Airway epithelial cell (primary cell): ENCODE measurements around the gene PCDHGA10. TPM values are rescaled to one million over a fixed set of nuclear protein-coding genes. Genes with fewer than 3 reads are reported as not detected.

Experiments used
- total RNA-seq: library from RNA; depleted of rRNA; stranded (reverse); fragments of >200 nt; gene quantifications from 2 replicates; pipeline ENCODE4 v1.2.3, GENCODE V29; 2015

The PCDHGA10 gene
- 4.7 and 6.2 TPM in 2 replicates for total RNA-seq

GRCh38 chr5:141412854-141413539, at the start of gene PCDHGA10:
Gene PCDHGA10, plus strand, starts transcription at chr5:141412987. Its CDS starts 189 bp downstream, at chr5:141413176.

GRCh38 chr5:141363952-141364660, 48.7 kb upstream of the PCDHGA10 start, which contains the start of gene PCDHGA5:
Gene PCDHGA5, plus strand, starts transcription at chr5:141364162. Its CDS starts 169 bp downstream, at chr5:141364331.

GRCh38 chr5:141369994-141370848, 42.6 kb upstream of the PCDHGA10 start, which contains the start of gene PCDHGB3:
Gene PCDHGB3, plus strand, starts transcription at chr5:141370242. Its CDS starts 153 bp downstream, at chr5:141370395.

GRCh38 chr5:141373673-141374317, 39.0 kb upstream of the PCDHGA10 start, which contains the start of gene PCDHGA6:
Gene PCDHGA6, plus strand, starts transcription at chr5:141373891. Its CDS starts 193 bp downstream, at chr5:141374084.

DNA sequence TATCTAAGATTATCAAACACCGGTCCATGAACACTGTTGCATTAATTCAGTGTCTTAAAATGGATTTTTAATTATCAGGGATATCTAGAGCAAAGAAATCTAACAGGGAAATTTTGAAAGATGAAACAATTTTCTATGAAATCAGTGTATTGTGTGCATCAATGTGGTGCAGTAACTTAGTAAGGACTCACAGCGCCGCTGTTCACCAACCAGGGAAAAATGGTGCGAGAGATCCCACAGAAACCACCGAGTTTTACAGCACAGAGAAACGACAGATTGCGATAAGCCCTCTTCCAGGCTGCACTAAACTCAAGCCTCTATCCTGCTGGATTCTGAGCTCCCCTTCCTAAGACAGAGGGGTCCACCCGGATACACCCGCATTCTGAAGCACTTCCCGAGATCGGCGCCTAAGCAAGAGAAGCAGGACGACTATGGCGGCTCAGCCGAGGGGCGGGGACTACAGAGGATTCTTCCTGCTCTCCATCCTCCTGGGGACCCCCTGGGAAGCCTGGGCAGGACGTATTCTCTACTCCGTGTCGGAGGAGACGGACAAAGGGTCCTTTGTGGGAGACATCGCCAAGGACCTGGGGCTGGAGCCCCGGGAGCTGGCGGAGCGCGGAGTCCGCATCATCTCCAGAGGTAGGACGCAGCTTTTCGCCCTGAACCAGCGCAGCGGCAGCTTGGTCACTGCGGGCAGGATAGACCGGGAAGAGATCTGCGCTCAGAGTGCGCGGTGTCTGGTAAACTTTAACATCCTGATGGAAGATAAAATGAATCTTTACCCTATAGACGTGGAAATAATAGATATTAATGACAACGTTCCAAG, 30.1 kb upstream of the PCDHGA10 start, which contains the start of gene PCDHGA7:
PCDHGA7 (plus strand) TSS at position 274 of the 826 bp plus-strand sequence; CDS start at position 432, 158 bp downstream.

GRCh38 chr5:141387557-141388311, 25.1 kb upstream of the PCDHGA10 start, which contains the start of gene PCDHGB4:
Gene PCDHGB4, plus strand, starts transcription at chr5:141387698. Its CDS starts 187 bp downstream, at chr5:141387885.

DNA sequence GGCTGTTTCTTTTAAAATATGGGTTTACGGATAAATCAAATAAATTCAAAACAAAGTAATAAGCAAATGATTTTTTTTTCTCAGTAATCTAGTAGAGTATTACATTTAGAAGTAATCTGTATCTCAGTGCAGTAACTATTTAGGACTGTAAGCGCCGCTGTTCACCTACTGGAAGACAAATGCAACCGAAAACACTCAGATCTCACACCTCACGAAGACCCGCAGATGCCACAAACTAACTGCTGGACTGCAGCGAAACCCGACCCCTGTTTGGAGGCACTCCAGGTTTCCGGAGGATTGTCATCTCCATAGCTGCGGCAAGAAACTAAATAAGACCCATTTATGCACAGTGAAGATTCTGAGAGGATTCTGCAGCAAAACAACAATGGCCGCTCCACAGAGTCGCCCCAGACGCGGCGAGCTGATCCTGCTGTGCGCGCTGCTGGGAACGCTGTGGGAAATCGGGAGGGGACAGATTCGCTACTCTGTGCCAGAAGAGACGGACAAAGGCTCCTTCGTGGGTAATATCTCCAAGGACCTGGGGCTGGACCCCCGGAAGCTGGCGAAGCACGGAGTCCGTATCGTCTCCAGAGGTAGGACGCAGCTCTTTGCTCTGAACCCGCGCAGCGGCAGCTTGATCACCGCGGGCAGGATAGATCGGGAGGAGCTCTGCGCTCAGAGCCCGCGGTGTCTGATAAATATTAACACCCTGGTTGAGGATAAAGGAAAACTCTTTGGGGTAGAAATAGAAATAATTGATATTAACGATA, 20.2 kb upstream of the PCDHGA10 start, which contains the start of gene PCDHGA8:
PCDHGA8 (plus strand) TSS at position 205 of the 770 bp plus-strand sequence; CDS start at position 386, 181 bp downstream.

GRCh38 chr5:141397756-141398551, 14.8 kb upstream of the PCDHGA10 start, which contains the start of gene PCDHGB5:
Gene PCDHGB5, plus strand, starts transcription at chr5:141397947. Its CDS starts 181 bp downstream, at chr5:141398128.

GRCh38 chr5:141402553-141403243, 10.1 kb upstream of the PCDHGA10 start, which contains the start of gene PCDHGA9:
Gene PCDHGA9, plus strand, starts transcription at chr5:141402778. Its CDS starts 175 bp downstream, at chr5:141402953.

GRCh38 chr5:141407790-141408505, 4.8 kb upstream of the PCDHGA10 start, which contains the start of gene PCDHGB6:
Gene PCDHGB6, plus strand, starts transcription at chr5:141408021. Its CDS starts 182 bp downstream, at chr5:141408203.

DNA sequence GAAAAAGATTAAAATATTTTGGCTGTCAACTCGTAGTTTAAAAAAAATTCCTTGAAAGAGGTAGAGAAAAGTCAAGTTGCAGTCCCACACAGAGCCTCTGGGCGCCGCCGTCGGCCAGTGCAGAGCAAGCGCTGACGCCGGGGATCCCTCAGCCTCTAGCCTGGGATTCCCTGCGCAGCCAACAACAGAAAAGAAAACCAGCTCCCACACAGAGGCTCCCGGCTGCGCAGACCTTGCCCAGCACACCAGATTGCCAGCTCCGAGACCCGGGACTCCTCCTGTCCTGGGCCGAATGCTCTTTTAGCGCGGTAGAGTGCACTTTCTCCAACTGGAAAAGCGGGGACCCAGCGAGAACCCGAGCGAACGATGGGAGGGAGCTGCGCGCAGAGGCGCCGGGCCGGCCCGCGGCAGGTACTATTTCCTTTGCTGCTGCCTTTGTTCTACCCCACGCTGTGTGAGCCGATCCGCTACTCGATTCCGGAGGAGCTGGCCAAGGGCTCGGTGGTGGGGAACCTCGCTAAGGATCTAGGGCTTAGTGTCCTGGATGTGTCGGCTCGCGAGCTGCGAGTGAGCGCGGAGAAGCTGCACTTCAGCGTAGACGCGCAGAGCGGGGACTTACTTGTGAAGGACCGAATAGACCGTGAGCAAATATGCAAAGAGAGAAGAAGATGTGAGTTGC, 4.8 kb downstream of the PCDHGA10 start, which contains the start of gene PCDHGB7:
PCDHGB7 (plus strand) TSS at position 184 of the 679 bp plus-strand sequence; CDS start at position 367, 183 bp downstream.

GRCh38 chr5:141420855-141421488, 8.2 kb downstream of the PCDHGA10 start, which contains the start of gene PCDHGA11:
Gene PCDHGA11, plus strand, starts transcription at chr5:141421051. Its CDS starts 177 bp downstream, at chr5:141421228.

GRCh38 chr5:141430332-141431113, 17.7 kb downstream of the PCDHGA10 start, which contains the start of gene PCDHGA12:
Gene PCDHGA12, plus strand, starts transcription at chr5:141430507. Its CDS starts 253 bp downstream, at chr5:141430760.

